ENCODE results near the gene CAPZB. TPM values are rescaled to one million over a fixed set of nuclear protein-coding genes. Genes with fewer than 3 reads are reported as not detected.

CAPZB gene
- total RNA-seq, 1 donor from 2014 or later = 217 TPM

DNA sequence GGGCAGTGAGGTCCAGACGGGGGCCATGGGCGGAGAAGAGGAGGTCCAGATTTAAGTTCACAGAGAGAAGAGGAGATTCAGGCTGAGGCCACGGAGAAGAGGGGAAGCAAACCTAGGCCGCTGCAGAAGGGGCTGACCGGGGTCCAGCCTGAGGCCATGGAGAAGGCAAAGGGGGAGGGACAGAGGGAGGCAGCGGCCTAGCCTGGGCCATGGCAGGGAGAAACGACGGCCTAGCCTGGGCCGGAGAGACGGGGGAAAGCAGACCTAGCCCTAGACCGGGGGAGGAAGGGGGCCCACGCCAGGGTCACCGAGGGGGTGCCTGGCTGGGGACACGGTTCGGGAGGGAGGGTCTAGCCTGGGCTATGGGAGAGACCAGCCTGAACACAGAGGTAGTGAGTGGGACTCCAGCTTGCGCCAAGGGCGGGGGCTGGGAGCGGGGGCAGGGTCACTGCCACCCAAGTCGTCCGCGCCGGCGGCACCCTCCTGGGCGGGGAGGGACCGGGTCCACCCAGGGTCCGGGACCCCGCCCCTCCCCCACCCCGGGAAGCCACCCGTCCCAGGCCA, 459 bp downstream of the CAPZB start:
- DNase-seq = no peak
- peaks cover 81% of the 10 kb centered on the region for H3K4me1 ChIP-seq
- no peaks in the 10 kb centered on the region for H3K9me3 ChIP-seq (replicated peaks)
- TF ChIP-seq, protein P1, sequence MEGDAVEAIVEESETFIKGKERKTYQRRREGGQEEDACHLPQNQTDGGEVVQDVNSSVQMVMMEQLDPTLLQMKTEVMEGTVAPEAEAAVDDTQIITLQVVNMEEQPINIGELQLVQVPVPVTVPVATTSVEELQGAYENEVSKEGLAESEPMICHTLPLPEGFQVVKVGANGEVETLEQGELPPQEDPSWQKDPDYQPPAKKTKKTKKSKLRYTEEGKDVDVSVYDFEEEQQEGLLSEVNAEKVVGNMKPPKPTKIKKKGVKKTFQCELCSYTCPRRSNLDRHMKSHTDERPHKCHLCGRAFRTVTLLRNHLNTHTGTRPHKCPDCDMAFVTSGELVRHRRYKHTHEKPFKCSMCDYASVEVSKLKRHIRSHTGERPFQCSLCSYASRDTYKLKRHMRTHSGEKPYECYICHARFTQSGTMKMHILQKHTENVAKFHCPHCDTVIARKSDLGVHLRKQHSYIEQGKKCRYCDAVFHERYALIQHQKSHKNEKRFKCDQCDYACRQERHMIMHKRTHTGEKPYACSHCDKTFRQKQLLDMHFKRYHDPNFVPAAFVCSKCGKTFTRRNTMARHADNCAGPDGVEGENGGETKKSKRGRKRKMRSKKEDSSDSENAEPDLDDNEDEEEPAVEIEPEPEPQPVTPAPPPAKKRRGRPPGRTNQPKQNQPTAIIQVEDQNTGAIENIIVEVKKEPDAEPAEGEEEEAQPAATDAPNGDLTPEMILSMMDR (IDR thresholded peaks at IDR 0.05; ENCODE audit: borderline replicate concordance) = no peak
- H3K27ac ChIP-seq (replicated peaks) = peak overlapping the region; percentile 99
- H3K27me3 ChIP-seq (ENCODE audit: low read depth) = no peaks in the 10 kb centered on the region
- intact Hi-C loops (cut with micrococcal nuclease) = no loop called here
- H3K4me3 ChIP-seq = peak overlapping the region; percentile 100
- H3K36me3 ChIP-seq = peaks cover 11% of the 10 kb centered on the region

DNA sequence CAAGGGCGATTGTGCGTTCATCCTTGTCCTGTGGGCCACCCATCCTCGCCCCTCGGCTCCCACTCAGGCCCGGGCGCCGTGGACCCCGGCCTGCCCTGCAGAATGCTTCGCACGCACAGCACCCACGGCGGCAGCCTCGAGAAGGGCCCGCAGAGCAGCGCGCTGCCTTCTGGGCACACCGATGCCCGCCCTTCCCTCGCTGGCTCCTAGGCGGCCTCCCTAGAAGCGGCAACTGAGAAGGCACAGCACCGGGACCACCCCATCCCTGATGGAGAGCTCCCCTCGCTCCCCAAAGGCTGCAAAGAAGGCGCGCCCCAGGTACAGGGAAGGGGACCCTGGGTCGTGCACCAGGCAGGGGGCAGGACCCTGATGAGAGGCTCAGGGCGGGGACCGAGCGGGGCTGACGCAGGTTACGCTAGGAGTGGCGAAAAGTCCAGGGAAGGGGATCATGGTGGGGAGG, 971 bp downstream of the CAPZB start:
- intact Hi-C loops (cut with micrococcal nuclease) = no loop called here
- peak overlapping the region; percentile 99 for H3K27ac ChIP-seq (replicated peaks)
- peaks cover 86% of the 10 kb centered on the region for H3K4me1 ChIP-seq
- H3K27me3 ChIP-seq (ENCODE audit: low read depth) = no peaks in the 10 kb centered on the region
- peak overlapping the region; percentile 100 for H3K4me3 ChIP-seq
- TF ChIP-seq, protein P1 (IDR thresholded peaks at IDR 0.05; ENCODE audit: borderline replicate concordance) = no peak
- DNase-seq = no peak
- H3K36me3 ChIP-seq = peaks cover 11% of the 10 kb centered on the region
- H3K9me3 ChIP-seq (replicated peaks) = no peaks in the 10 kb centered on the region

DNA sequence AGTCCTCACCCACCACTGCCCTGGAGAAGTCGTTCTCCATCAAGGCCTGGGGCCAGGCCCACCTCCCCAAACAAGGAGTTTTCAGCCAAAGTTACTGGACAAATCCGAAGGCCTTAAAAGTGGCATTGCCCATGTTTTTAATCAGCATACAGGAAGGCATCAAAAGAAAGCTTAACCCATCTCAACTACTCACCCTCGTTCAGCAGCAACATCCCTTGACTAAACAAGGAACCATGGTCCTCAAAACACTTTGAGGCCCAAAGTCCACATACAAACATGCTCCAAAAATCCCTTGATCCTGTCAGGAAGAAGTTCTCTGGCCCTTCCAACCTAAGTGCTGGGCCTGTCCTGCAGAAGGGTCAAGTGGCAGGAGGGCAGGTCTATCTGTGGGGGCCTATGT, 1.6 kb downstream of the CAPZB start:
- H3K4me1 ChIP-seq = peaks cover 93% of the 10 kb centered on the region
- no peaks in the 10 kb centered on the region for H3K27me3 ChIP-seq (ENCODE audit: low read depth)
- DNase-seq = no peak

DNA sequence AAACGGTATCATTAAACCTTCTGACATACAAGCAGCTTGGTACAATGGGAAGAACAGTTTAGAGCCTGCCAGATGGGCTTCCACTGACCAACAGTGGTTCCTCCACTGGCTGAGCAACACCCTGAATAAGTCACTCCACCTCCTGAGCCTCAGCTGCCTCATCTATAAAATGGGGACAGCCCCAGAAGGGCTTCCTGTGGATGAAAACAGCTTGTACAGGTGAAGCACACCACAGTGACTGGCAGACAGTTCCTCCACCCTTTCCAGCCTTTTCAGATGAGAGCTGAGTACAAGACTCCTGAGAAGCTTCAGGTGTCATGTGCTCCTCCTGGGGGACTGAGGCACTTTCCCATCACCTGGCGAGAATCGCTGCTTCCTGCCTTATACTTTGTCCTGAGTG, 2.1 kb downstream of the CAPZB start:
- intact Hi-C loops (cut with micrococcal nuclease) = no loop called here
- no peaks in the 10 kb centered on the region for H3K9me3 ChIP-seq (replicated peaks)
- peak overlapping the region; percentile 99 for H3K27ac ChIP-seq (replicated peaks)
- peak overlapping the region; percentile 100 for H3K4me3 ChIP-seq
- DNase-seq = no peak
- TF ChIP-seq, protein P1 (IDR thresholded peaks at IDR 0.05; ENCODE audit: borderline replicate concordance) = no peak
- no peaks in the 10 kb centered on the region for H3K27me3 ChIP-seq (ENCODE audit: low read depth)
- H3K4me1 ChIP-seq = peaks cover 97% of the 10 kb centered on the region
- H3K36me3 ChIP-seq = peaks cover 11% of the 10 kb centered on the region

More for the DNA sequence above, 1.6 kb downstream of the CAPZB start:
- H3K27ac ChIP-seq (replicated peaks) = peak overlapping the region; percentile 99
- intact Hi-C loops (cut with micrococcal nuclease) = no loop called here
- peaks cover 11% of the 10 kb centered on the region for H3K36me3 ChIP-seq
- no peaks in the 10 kb centered on the region for H3K9me3 ChIP-seq (replicated peaks)
- H3K4me3 ChIP-seq = peak overlapping the region; percentile 100
- TF ChIP-seq, protein P1 (IDR thresholded peaks at IDR 0.05; ENCODE audit: borderline replicate concordance) = no peak

DNA sequence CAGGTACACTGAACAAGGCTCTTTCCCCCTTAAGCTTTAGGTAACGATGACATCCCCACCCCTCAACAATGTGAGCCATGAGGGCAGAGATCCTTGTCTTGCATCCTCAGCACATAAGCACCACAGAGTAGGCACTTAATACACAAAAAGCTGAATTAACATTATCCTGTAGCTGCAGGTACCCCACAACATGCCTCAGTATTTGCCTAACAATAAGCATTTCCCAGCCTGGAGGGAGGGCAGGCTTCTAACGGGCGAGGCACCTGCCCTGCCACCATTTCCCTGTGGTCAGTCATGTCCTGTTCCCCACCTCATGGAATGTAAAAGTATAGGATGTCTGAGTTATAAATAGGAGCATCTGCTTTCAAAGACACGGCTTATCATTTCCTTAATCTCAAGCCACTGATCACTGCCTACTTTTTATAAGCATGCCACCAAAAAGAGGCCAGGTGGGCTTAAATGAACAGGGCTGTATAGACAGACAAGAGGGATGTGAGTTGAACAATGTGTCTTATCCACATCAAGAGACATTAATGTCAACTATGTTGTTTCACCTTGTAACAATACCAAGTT, 3.4 kb downstream of the CAPZB start:
- no peaks in the 10 kb centered on the region for H3K27me3 ChIP-seq (ENCODE audit: low read depth)
- DNase-seq = no peak
- no peaks in the 10 kb centered on the region for H3K9me3 ChIP-seq (replicated peaks)
- no peak overlapping the region for H3K4me3 ChIP-seq
- H3K36me3 ChIP-seq = peaks cover 11% of the 10 kb centered on the region
- peaks cover 97% of the 10 kb centered on the region for H3K4me1 ChIP-seq
- intact Hi-C loops (cut with micrococcal nuclease) = no loop called here
- TF ChIP-seq, protein P1 (IDR thresholded peaks at IDR 0.05; ENCODE audit: borderline replicate concordance) = no peak
- H3K27ac ChIP-seq (replicated peaks) = peak overlapping the region; percentile 36
